Measurements from ENCODE around the gene ZSWIM5.

DNA sequence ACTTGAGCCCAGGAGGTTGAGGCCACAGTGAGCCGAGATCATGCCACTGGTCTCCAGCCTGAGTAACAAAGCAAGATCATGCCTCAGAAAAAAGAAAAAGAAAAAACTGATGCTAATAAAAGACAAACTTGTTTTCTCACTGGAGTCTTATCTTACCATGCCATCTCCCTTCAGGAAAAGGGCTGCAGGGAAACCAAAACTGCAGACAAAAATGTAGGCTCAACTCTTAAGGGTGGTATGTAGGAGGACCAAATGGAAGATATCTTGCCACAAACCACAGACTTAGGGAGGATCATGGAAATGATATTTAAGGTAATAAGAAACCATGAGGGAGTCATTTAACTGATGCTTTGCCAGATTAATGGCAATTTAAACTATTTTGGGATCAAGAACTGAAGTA, 161.5 kb downstream of the ZSWIM5 start:
- TF ChIP-seq, protein P1, sequence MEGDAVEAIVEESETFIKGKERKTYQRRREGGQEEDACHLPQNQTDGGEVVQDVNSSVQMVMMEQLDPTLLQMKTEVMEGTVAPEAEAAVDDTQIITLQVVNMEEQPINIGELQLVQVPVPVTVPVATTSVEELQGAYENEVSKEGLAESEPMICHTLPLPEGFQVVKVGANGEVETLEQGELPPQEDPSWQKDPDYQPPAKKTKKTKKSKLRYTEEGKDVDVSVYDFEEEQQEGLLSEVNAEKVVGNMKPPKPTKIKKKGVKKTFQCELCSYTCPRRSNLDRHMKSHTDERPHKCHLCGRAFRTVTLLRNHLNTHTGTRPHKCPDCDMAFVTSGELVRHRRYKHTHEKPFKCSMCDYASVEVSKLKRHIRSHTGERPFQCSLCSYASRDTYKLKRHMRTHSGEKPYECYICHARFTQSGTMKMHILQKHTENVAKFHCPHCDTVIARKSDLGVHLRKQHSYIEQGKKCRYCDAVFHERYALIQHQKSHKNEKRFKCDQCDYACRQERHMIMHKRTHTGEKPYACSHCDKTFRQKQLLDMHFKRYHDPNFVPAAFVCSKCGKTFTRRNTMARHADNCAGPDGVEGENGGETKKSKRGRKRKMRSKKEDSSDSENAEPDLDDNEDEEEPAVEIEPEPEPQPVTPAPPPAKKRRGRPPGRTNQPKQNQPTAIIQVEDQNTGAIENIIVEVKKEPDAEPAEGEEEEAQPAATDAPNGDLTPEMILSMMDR (IDR thresholded peaks at IDR 0.05 in 8 of 11, conservative IDR thresholded peaks at IDR 0.05 in 3 of 11): no peak
- TF ChIP-seq POLR2A (IDR thresholded peaks at IDR 0.05): no peak
